ENCODE results near the gene TAS2R16. TPM values are rescaled to one million over a fixed set of nuclear protein-coding genes. Genes with fewer than 3 reads are reported as not detected.

The TAS2R16 gene
- total RNA-seq, 1 donor, result not detected

DNA sequence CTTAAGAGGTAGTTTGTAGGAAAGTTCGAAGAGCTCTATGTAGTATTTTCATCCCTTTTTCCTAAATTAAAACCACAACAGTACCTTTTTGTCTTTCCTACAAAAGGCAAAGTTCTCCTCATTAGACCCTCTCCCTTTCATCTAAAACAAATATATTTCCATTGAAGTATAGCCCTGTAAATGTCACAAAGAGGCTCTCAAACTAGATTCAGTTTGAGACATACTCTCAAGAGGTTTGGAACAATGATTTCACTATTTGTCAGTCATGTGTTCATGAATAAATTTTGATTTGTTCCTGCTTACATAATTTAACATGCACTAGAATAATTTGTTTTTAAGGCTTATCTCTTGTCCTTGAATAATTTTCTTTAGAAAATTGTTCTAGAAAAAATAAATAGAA lies 12.2 kb downstream of the TAS2R16 start:
- TF ChIP-seq, protein P1, sequence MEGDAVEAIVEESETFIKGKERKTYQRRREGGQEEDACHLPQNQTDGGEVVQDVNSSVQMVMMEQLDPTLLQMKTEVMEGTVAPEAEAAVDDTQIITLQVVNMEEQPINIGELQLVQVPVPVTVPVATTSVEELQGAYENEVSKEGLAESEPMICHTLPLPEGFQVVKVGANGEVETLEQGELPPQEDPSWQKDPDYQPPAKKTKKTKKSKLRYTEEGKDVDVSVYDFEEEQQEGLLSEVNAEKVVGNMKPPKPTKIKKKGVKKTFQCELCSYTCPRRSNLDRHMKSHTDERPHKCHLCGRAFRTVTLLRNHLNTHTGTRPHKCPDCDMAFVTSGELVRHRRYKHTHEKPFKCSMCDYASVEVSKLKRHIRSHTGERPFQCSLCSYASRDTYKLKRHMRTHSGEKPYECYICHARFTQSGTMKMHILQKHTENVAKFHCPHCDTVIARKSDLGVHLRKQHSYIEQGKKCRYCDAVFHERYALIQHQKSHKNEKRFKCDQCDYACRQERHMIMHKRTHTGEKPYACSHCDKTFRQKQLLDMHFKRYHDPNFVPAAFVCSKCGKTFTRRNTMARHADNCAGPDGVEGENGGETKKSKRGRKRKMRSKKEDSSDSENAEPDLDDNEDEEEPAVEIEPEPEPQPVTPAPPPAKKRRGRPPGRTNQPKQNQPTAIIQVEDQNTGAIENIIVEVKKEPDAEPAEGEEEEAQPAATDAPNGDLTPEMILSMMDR (IDR thresholded peaks at IDR 0.05; ENCODE audit: insufficient read depth, low read length), result no peak
- H3K4me3 ChIP-seq (ENCODE audit: low read depth, low read length), result no peak overlapping the region
- no peak for DNase-seq (ENCODE audit: low read depth)

- DNase-seq (ENCODE audit: low read depth), result peak; percentile 2
- TF ChIP-seq, protein P1 (IDR thresholded peaks at IDR 0.05; ENCODE audit: insufficient read depth, low read length), result no peak
Measured at GRCh38 chr7:122975341-122975740, 20.2 kb downstream of the TAS2R16 start.

DNA sequence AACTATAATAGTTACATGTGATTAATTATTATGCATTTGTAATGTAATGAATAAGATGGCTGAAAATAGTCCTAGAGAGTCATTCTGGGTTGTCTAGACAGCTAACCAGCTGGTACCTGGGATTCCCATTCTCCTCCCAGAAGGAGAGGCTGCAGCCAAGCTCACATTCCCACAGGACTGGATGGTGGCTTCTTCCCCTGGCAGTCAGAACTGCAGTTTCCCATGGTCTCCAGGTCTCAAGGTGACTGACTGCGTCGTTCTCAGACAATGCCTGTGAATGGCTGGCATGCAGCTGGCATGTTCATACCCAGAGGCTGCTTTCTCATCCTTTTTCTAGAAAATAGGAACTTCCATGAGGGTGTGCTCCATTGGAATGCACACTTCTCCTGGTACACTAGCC lies 21.3 kb downstream of the TAS2R16 start:
- no peak overlapping the region for H3K4me3 ChIP-seq (ENCODE audit: low read depth, low read length)
- no peak for DNase-seq (ENCODE audit: low read depth)
- TF ChIP-seq, protein P1 (IDR thresholded peaks at IDR 0.05; ENCODE audit: insufficient read depth, low read length), result no peak

More at GRCh38 chr7:122975341-122975740, 20.2 kb downstream of the TAS2R16 start:
- H3K4me3 ChIP-seq (ENCODE audit: low read depth, low read length), result no peak overlapping the region

DNA sequence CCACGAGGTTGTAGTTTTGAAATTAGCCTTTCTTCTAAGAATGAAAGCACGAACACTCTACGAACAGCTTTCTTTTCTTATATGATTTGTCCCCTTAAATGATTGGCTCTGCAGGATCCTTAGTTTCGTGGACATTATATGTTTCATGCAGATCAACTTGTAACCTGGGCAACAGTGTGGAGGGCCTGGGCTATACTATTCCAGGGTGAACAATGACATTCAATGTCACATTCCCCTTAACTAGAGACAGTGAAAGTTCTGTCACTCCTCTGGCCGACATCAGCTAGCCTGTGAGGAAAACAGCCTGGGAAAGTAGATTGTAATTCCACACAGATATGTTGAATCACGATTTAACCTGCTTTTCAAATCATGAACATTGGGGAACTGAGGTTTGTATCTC lies 23.4 kb downstream of the TAS2R16 start:
- TF ChIP-seq, protein P1 (IDR thresholded peaks at IDR 0.05; ENCODE audit: insufficient read depth, low read length), result no peak
- no peak for DNase-seq (ENCODE audit: low read depth)
- H3K4me3 ChIP-seq (ENCODE audit: low read depth, low read length), result no peak overlapping the region

- H3K4me3 ChIP-seq (ENCODE audit: low read depth, low read length), result no peak overlapping the region
- no peak for DNase-seq (ENCODE audit: low read depth)
- TF ChIP-seq, protein P1 (IDR thresholded peaks at IDR 0.05; ENCODE audit: insufficient read depth, low read length), result no peak
Measured at GRCh38 chr7:122970740-122971725, 24.5 kb downstream of the TAS2R16 start.

DNA sequence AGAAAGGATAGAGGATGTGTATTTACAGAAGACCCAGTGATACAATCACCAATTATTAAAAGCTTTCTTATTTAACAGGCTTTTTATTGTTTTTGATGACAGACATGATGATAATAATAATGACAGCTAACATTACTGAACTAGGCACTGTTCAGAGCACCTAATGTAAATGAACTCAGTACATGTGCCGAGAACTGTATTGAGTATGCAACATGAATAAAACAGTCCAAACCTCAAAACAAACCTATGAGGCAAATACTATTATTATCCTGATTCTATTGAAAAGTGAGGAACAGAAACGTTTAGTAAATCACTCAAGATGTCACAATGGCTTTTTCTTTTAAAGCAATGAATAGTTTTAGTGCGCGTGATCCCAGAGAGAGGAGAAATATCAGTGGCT lies 27.1 kb downstream of the TAS2R16 start:
- TF ChIP-seq, protein P1 (IDR thresholded peaks at IDR 0.05; ENCODE audit: insufficient read depth, low read length), result no peak
- no peak overlapping the region for H3K4me3 ChIP-seq (ENCODE audit: low read depth, low read length)
- no peak for DNase-seq (ENCODE audit: low read depth)

Measured in fibroblast of the aortic adventitia (primary cell).